ENCODE measurements around the gene FBXL16.

Gene FBXL16

GRCh38 chr16:668519-669171 lies 37.0 kb downstream of the FBXL16 start (continued):
- TF ChIP-seq PATZ1 (tag by site-specific recombination; IDR thresholded peaks at IDR 0.05): no peak
- no peak for TF ChIP-seq ELK4 (IDR thresholded peaks at IDR 0.05; ENCODE audit: borderline replicate concordance, low read depth, low read length)

GRCh38 chr16:667780-668518 lies 37.7 kb downstream of the FBXL16 start, which contains the start of gene RHOT2:
TSS of gene RHOT2 (plus strand) at chr16:668132. CDS start at chr16:668200, 68 bp downstream.
- peaks cover 0 to 60% of the 10 kb centered on the region in 2 experiments; a peak in 2 of 3 replicates for H3K36me3 ChIP-seq (ENCODE audit: control insufficient read depth in 2 of 2, insufficient read depth in 1 of 2, low read length in 2 of 2)
- no peaks in the 10 kb centered on the region for H3K9me3 ChIP-seq (ENCODE audit: control insufficient read depth, insufficient read depth, low read depth, low read length)
- CTCF ChIA-PET: interaction anchor here (0.7 to 1.8 kb wide), 6 partner anchors 9 to 91 kb away, joined by 3 to 7 read pairs (median 4); no protein-coding TSS in a partner anchor
- H3K4me3 ChIP-seq (ENCODE audit: low read depth, low read length): peak within 1 kb of the TSS; percentile 90
- H3K27ac ChIP-seq (ENCODE audit: extremely low read depth, low read depth, low read length): peak within 1 kb of the TSS; percentile 92
- POLR2A ChIA-PET: interaction anchor here (0.8 to 6.7 kb wide), 6 partner anchors 9 to 96 kb away, joined by 3 to 57 read pairs (median 6); partner anchors contain the start of genes JMJD8, RHBDL1, STUB1 and WDR90
- H3K4me1 ChIP-seq (ENCODE audit: control insufficient read depth, insufficient read depth, low read length): no peaks in the 10 kb centered on the region
- TF ChIP-seq KLF9 (tag by site-specific recombination; IDR thresholded peaks at IDR 0.05; ENCODE audit: low read depth) (peak; percentile 37; the same call in 1 of the 2 replicates), ZNF16 (tag by site-specific recombination; IDR thresholded peaks at IDR 0.05; ENCODE audit: low read depth) (no peak), ZNF704 (tag by site-specific recombination; IDR thresholded peaks at IDR 0.05) (no peak), ZNF18 (tag by site-specific recombination; IDR thresholded peaks at IDR 0.05) (no peak), REPIN1 (tag by site-specific recombination; IDR thresholded peaks at IDR 0.05; ENCODE audit: low read depth) (no peak), ZNF521 (tag by site-specific recombination; IDR thresholded peaks at IDR 0.05) (no peak), ZNF837 (tag by site-specific recombination; IDR thresholded peaks at IDR 0.05) (no peak), ZNF341 (tag by site-specific recombination; IDR thresholded peaks at IDR 0.05; ENCODE audit: low read depth) (no peak), ZNF175 (tag by site-specific recombination; IDR thresholded peaks at IDR 0.05) (no peak), ZNF112 (tag by site-specific recombination; IDR thresholded peaks at IDR 0.05) (no peak), HIC1 (tag by site-specific recombination; IDR thresholded peaks at IDR 0.05) (no peak), ZIC2 (tag by site-specific recombination; IDR thresholded peaks at IDR 0.05) (no peak; the same call in 1 of the 2 replicates), ZBTB44 (tag by site-specific recombination; IDR thresholded peaks at IDR 0.05) (peak; percentile 77), ZNF211 (tag by site-specific recombination; IDR thresholded peaks at IDR 0.05; ENCODE audit: low read depth) (no peak), ZNF623 (tag by site-specific recombination; IDR thresholded peaks at IDR 0.05) (no peak), ZNF626 (tag by site-specific recombination; IDR thresholded peaks at IDR 0.05) (no peak; the same call in 1 of the 2 replicates), ZBTB6 (tag by site-specific recombination; IDR thresholded peaks at IDR 0.05) (peak; percentile 28; the same call in 1 of the 2 replicates), ZNF501 (tag by site-specific recombination; IDR thresholded peaks at IDR 0.05) (no peak), ZNF416 (tag by site-specific recombination; IDR thresholded peaks at IDR 0.05) (no peak), ZFHX2 (tag by site-specific recombination; conservative IDR thresholded peaks at IDR 0.05) (peak; percentile 75), ZBTB17 (tag by site-specific recombination; IDR thresholded peaks at IDR 0.05) (no peak)

All from HEK293 (cell line).